HepG2 (cell line): ENCODE data around the gene HSD17B2. TPM values are rescaled to one million over a fixed set of nuclear protein-coding genes. Genes with fewer than 3 reads are reported as not detected.

Experiments used
- AFF4 ChIP-seq: sonication (generic); formaldehyde crosslinking; IDR thresholded peaks from 2 replicates; pipeline ENCODE4 v1.4.0; 2020; ENCODE audit warnings: missing genetic modification reagents
- DBP ChIP-seq: sonication (generic); formaldehyde crosslinking; IDR thresholded peaks from 2 replicates; pipeline ENCODE4 v1.4.0; 2020; ENCODE audit warnings: missing genetic modification reagents; ENCODE audit errors: not compliant biosample characterization
- LRRFIP1 ChIP-seq: sonication (generic); formaldehyde crosslinking; conservative IDR thresholded peaks from 2 replicates; pipeline ENCODE4 v1.4.0; 2020; ENCODE audit warnings: missing genetic modification reagents
- MYNN ChIP-seq: sonication (generic); formaldehyde crosslinking; IDR thresholded peaks from 2 replicates; pipeline ENCODE4 v1.4.0; 2020; ENCODE audit warnings: mild to moderate bottlenecking, low read depth, missing genetic modification reagents
- MYPOP ChIP-seq: sonication (generic); formaldehyde crosslinking; IDR thresholded peaks from 2 replicates; pipeline ENCODE4 v1.8.1; 2023; ENCODE audit warnings: mild to moderate bottlenecking, moderate library complexity, missing genetic modification reagents
- NCOA2 ChIP-seq: sonication (generic); formaldehyde crosslinking; IDR thresholded peaks from 2 replicates; pipeline ENCODE4 v1.8.0; 2022; ENCODE audit warnings: inconsistent platforms
- SIN3B ChIP-seq: fragments of 150-350 bp; IDR thresholded peaks from 2 replicates; pipeline ENCODE4 v1.6.1; 2014; ENCODE audit warnings: low read length
- SMARCC2 ChIP-seq: fragments of 450-650 bp; IDR thresholded peaks from 2 replicates; pipeline ENCODE4 v1.6.1; 2017; ENCODE audit warnings: antibody characterized with exemption, mild to moderate bottlenecking
- ZFP1 ChIP-seq: IDR thresholded peaks from 2 replicates; pipeline ENCODE4 v1.6.1; 2016
- ZNF331 ChIP-seq: sonication (generic); formaldehyde crosslinking; IDR thresholded peaks from 2 replicates; pipeline ENCODE4 v1.4.0; 2020; ENCODE audit warnings: missing genetic modification reagents
- ZNF350 ChIP-seq: sonication (generic); formaldehyde crosslinking; IDR thresholded peaks from 2 replicates; pipeline ENCODE4 v1.4.0; 2020; ENCODE audit warnings: mild to moderate bottlenecking, low read depth, missing genetic modification reagents, borderline replicate concordance
- ZNF687 ChIP-seq: sonication (generic); formaldehyde crosslinking; IDR thresholded peaks from 2 replicates; pipeline ENCODE4 v1.5.1; 2020; ENCODE audit warnings: mild to moderate bottlenecking, missing genetic modification reagents, moderate library complexity
- ZNF800 ChIP-seq: sonication (generic); formaldehyde crosslinking; IDR thresholded peaks from 2 replicates; pipeline ENCODE4 v1.4.0; 2020; ENCODE audit warnings: missing genetic modification reagents
- ZSCAN12 ChIP-seq: sonication (generic); formaldehyde crosslinking; IDR thresholded peaks from 2 replicates; pipeline ENCODE4 v1.9.0; 2021; ENCODE audit warnings: mild to moderate bottlenecking, missing genetic modification reagents
- polyA plus RNA-seq, 8 experiments: library from polyadenylated mRNA; depleted of rRNA in 3 of 8; stranded (reverse) in 7 of 8; unstranded in 1 of 8; fragments of >200 nt; fragmentation: Illumina TruSeq in 4 of 8; extraction: Trizol in 4 of 8; gene quantifications; 2 replicates each; pipeline versions ENCODE4 v1.2.1 to v1.2.3, GENCODE V29; 2011 to 2016; ENCODE audit warnings: low read depth in 4 of 8, missing spikeins in 1 of 8, mixed read lengths in 1 of 8; ENCODE audit not compliant: insufficient read depth in 1 of 8
- total RNA-seq, 5 experiments: library from RNA; depleted of rRNA; stranded (reverse); fragments of >200 nt; fragmentation: Illumina TruSeq; extraction: Trizol; gene quantifications; 2 replicates each; pipeline ENCODE4 v1.2.3, GENCODE V29; 2016; ENCODE audit warnings: low read depth in 1 of 5

The HSD17B2 gene
- total and polyA plus RNA-seq, 2 of the 13 experiments (the other 11 are each of a cell fraction or from before 2014, with no cell fraction given): 26.3 to 69.3 TPM

GRCh38 chr16:82082543-82083244 lies 47.6 kb downstream of the HSD17B2 start (continued):
- TF ChIP-seq MYNN (CRISPR knock-in tag) (no peak), ZNF800 (CRISPR knock-in tag) (no peak), ZNF687 (CRISPR knock-in tag) (no peak), MYPOP (CRISPR knock-in tag) (peak; percentile 69; the same call in 1 of the 2 replicates), ZNF331 (CRISPR knock-in tag) (peak; percentile 92), SIN3B (no peak), ZNF350 (CRISPR knock-in tag) (no peak), ZFP1 (CRISPR knock-in tag) (peak; percentile 95), LRRFIP1 (no peak), SMARCC2 (peak; percentile 89), DBP (CRISPR knock-in tag) (peak; percentile 27), AFF4 (CRISPR knock-in tag) (no peak), NCOA2 (CRISPR knock-in tag) (peak; percentile 92), ZSCAN12 (CRISPR knock-in tag) (no peak)
